ENCODE data around the gene PLAU.
"Not testable (repeated sequence)": the region's sequence is repeated elsewhere in the genome, so short reads cannot be mapped to it uniquely, and the experiment has no call there.

PLAU gene

DNA sequence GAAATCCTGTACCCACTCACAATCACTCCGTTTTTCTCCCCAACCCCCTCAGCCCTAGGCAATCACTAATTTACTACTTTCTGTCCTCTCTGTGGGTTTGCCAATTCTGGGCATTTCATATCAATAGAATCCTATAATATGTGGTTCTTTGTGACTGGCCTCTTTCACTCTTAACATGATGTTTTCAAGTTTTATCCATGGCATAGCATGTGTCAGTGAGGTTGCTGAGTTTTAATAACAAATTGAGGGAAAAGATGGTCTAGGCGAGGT lies 11.9 kb downstream of the PLAU start:
- no peak for DNase-seq

DNA sequence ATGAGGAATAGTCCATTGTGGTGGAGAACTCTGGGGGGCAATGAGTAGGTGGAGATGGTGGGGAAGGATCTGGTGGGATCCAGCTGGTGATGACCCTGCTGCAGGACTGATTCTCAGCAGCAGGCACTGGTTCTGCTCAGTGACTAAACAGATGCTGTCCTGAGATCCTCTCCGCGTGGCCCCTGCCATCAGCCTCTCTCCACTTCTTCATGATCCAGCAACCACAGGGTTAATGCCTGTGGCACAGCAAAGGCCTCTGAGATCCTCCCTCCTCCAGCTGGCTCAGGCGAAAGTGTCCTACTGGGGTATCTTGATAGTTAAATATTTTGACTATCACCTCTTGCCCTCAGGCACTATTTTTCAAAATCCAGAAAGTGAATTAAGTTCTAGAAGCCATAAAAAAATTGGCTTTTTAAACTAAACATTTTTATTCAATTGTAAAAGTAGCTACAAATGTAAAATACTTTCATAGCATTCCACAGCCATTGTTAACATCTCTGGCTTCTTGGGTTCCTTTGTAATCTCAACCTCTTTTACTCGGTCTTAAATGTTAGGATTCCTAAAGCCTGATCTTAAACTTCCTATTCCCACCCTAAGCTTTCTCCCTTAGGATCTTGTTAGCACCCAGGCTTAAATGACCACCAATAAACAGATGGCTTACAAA lies 13.1 kb downstream of the PLAU start:
- no peak for DNase-seq

DNA sequence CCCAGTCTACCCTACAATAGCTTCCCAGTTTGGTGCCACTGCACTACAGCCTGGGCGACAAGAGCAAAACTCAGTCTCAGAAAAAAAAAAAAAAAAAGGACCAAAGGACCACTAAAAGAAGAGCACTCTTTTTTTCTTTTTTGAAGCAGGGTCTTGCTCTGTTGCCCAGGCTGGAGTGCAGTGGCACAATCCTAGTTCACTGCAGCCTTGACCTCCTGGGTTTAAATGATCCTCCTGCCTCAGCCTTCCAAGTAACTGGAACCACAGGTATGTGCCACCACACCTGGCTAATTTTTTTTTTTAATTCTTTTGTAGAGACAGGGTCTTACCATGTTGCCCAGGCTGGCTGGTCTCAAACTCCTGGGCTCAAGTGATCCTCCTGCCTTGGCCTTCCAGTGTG lies 14.0 kb downstream of the PLAU start:
- no peak for DNase-seq

DNA sequence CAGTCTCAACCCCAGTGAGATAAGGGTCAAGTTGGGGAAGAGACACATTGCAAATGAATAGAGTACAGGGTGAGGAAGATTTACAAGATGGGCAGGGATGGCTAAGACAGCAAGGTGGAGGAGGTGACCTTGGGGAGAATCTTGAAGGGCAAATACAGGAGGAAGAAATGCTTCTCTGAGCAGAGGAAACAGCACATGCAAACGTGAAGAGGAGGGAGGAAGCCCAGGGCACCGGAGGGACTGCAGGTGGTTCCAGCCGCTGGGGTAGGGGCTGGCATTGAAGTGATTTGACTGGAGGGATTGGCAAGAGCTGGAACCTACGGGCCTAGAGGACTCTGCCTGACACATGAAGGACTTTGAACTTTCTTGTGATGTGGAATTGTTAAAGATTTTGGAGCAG lies 14.6 kb downstream of the PLAU start:
- no peak for DNase-seq

DNA sequence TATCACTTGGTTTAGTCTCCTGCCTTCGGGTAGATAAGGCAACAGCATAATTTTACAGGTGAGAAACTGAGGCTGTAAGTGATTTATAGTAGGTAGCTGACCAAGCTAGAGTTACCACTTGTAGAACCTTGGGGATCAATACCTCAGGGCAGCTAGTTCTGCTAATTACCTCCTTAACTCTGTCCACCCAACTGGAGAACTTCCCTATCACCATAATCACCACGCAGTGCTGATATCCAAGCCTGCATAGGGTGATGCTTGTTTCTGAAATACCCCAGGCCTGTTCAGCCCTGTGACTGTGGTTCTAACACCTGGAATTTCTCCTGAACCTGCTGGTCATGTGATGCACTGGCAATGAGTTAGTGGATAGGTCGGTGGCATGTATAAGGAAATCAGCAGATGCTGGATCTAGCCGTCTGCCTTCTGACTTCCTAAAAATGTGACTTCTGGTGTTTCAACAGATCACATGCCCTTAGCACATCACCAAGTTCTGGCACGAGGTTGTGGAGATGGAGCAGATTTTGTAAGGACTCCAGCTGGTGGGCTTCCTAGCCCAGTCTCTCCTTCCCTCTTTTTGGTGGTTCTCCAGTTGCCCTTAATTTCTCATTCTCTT lies 15.3 kb downstream of the PLAU start:
- no peak for DNase-seq

DNA sequence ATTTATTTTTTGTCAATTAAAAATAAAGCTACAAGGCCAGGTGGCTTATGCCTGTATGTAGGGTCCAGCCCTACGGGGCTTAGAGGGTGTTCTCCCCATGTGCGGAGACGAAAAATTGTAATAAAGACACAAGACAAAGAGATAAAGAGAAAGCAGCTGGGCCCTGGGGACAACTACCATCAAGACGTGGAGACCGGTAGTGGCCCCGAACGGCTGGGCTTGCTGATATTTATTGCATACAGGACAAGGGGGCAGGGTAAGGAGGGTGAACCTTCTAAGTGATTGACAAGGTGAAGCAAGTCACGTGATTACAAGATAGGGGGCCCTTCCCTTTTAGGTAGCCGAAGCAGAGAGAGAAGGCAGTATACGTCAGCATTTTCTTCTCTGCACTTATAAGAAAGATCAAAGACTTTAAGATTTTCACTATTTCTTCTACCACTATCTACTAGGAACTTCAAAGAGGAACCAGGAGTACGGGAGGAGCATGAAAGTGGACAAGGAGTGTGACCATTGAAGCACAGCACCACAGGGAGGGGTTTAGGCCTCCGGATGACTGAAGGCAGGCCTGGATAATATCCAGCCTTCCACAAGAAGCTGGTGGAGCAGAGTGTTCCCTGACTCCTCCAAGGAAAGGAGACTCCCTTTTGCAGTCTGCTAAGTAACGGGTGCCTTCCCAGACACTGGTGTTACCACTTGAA lies 19.8 kb downstream of the PLAU start:
- not testable (repeated sequence) for DNase-seq

DNA sequence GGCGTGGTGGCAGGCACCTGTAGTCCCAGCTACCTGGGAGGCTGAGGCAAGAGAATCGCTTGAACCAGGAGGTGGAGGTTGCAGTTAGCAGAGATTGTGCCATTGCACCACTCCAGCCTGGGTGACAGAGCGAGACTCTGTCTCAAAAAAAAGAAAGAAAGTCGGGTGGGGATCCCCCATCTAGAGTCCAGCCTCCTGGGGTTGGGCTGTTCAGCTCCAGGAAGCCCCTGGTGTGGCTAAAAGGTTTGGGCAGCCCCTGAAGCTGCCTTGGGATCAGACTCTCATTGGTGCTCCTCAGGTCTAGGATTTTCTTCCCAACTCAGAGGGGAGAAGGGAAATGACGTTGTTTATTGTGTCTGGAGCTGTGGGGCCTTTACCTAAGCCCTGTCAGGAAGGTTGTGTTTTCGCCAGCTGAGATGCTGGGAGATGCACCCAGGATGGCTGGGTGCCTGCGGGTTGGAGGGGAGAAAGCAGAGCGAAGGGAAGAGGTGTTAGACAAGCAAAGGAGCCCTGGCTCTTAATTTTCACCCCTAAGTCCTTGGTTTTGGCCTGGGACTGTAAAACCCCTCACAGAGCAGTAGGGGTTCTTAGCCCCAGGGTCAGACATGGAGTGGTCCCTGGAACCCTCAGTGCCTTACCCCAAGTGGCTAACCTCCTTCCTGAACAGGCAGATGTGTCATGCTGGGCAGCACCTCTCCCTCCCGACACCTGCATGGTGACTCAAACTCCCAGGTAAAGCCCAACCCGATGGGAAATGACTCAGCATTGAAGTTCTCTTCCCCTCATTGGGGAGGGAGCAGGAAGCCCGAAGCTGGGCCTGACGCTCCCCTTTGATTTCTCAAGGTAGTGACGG lies 21.1 kb downstream of the PLAU start:
- peak in 1 of 4 experiments; percentile 20 for DNase-seq

DNA sequence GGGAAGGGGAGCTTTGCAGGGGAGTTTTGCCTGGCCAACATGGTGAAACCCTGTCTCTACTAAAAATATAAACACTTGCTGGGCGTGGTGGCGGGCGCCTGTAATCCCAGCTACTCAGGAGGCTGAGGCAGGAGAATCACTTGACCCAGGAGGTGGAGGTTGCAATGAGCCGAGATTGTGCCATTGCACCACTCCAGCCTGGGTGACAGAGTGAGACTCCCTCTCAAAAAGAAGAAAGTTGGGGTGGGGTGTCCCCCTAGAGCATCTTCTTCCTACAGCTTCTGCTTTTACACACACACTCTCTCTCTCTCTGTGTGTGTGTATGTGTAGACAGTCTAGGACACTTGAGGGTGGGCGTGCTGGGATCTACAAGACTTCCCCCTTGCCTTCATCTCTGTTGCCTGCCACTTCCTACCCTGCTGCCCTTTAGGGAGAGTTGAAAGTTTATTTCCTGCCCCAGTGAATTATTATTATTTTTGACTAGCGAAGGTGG lies 21.7 kb downstream of the PLAU start:
- DNase-seq, result no peak

DNA sequence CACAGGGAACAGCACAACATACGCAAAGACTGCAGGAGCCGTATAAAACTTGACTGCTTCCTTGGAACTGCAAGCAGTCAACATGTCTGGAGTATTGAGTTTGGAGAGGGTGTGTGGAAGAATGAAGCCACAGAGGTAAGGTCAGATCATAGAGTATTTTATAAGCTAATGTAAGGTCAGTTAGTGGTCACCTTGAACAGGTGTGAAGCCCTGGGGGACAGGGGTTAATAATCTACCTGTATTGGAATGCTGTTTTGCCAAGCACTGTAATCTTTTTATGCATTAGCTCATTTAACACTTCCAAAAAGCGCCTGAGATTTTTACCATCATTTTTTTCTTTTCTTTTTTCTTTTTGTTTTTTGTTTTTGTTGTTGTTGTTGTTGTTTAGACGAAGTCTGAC lies 23.1 kb downstream of the PLAU start:
- no peak for DNase-seq

DNA sequence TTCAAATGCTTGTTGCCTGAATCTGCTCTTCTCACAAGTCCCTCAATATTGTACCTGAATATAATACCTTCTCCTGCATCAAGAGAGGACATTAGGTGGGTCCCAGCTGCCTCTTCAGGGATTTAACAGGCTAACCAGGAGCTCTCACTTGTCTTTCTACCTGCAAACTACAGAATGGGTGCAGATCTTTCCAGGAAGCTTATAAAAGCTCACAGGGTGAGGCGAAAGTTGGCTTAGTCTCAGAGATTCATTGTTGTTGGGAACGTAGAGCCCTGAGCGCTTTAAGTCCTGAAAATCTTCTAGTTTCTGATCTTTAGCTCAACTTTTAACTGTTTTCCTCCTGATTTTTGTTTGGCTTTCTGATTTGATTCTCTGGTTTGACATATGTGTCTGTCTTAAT lies 25.0 kb downstream of the PLAU start:
- DNase-seq, result no peak

DNA sequence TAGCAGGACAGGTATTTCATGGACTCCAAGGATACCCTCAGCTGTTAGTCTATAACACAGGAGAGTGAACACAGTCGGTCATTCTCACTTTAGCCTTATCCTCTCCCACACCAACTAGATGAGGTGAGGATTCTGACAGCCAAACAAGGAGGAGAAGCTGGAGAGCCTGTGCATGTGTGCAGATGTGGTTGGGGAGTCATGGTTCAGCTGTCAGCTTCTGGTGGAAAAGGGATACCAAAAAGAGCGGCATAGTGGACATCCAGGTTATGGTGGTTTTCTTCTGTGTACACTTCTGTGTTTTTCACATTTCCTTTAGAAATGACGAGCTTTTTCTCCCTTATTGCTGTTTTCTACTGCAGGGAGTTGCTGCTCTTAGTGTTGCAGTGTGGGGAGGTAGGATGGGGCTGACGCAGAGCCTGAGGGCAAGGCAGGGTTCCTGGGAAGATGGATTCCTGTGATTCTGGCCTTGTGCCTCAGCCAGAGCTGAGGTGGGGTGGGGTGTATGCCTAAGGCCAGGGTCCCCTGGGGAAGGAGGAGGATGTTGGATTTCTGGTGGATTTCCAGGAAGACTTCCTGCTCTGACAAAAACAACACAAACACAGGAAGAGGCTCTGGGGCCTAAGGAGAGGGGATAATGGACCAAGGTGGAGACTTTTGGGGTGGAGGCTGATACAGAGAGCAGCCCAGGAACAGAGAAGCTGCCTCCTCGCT lies 26.6 kb downstream of the PLAU start:
- DNase-seq, result no peak

DNA sequence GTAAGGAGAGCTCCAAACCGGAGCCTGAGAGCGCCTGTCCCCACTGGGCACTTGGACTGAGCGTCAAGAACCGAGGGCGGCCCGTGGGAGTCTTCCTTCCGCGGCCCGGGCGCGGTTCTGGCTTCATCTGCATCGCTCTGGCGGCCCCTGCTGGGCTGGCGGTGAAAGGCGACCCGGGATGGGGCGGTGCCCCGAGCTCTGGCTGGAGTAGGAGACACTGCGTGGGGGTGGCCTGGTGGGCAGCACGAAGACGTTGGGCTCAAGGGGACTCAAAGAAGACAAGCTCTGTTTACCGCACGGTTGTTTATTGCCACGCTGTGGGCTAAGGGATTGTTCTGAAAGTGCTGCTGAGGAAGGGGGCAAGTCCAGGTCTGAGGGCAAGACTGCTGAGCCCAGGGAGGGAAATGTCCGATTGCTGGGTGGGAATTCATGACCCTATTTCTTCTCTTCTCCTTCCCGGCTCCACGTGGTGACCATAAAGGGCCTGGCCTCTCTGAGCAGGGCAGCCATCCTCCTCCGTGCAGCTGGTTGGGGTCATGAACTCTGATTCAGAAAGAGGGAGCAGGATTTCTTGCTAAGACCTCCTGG lies 29.8 kb downstream of the PLAU start:
- DNase-seq, result peak; percentile 46 to 81 (median 68)

DNA sequence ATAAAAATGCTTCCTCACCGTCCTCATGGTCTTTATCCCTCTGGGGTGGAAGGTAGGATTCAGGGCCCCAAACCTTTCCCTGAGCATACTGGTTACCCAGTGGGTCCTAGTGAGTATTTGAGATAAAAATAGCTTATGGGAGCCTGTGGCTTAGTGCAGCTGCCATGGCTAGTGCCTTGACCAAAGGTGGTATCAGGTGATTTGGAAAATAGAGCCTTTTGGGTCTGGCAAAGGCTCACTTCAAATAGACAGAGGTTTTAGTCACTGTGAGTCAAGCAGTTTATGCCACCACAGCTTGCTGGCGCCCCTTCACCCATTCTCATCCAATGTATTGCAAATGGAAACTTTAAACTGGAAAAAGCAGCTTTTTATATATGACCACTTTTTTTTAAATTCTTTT lies 30.4 kb downstream of the PLAU start:
- DNase-seq, result no peak

DNA sequence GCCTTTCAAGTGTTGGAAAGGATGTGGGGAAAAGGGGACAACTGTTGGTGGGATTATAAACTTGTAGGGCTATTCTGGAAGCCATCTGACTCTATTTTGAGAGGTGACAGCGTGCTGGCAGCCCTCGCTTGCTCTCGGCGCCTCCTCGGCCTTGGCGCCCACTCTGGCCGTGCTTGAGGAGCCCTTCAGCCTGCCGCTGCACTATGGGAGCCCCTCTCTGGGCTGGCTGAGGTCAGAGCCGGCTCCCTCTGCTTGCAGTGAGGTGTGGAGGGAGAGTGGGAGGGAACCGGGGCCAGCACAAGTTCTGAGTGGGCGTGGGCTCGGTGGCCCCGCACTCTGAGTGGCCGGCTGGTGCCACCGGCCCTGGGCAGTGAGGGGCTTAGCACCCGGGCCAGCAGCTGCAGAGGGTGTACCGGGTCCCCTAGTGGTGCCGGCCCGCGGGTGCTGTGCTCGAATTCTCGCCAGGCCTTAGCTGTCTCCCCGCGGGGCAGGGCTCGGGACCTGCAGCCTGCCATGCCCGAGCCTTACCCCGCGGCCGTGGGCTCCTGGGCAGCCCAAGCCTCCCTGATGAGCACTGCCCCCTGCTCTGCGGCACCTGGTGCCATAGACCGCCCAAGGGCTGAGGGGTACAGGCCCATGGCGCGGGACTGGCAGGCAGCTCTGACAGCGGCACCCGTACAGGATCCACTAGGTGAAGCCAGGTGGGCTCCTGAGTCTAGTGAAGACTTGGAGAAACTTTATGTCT lies 33.6 kb downstream of the PLAU start:
- no peak for DNase-seq

DNA sequence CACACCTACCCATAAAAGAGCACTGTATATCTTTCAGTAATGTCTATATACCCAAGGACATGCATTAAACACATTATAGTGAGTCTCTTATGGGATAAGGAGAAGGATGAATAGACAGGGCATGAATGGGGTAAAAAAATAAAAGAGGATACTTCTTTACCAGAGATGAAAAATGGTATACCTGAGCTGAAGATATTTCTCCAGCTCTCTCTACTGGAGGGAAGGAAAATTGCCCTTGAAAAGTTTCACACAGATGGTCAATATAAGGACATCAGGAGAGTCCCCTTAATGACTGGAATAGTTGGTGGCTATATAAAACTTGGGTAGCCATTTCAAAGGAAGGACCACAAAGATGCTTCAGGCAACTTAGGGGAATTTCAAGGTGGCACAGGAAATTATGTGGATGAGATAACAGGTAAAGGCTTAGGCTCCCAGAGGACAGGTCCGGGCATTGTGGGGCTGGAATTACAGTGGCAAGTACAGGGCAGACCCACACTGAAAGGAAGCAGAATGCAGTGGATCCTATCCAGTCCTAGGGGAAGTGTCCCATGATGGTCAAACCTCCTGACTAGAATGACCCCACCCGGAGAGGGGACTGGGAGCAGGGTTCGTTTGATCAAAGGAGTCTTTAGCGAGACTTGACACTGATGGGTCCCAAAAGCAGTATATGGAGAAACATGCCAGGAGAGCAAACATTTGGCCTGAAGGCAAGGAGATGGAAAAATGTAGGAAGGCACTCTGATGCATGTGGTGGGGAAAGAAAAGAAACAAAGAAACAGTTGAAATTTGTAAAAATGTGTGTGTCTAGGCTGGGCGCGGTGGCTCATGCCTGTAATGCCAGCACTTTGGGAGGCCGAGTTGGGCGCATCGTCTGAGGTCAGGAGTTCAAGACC lies 35.6 kb downstream of the PLAU start:
- no peak for DNase-seq

DNA sequence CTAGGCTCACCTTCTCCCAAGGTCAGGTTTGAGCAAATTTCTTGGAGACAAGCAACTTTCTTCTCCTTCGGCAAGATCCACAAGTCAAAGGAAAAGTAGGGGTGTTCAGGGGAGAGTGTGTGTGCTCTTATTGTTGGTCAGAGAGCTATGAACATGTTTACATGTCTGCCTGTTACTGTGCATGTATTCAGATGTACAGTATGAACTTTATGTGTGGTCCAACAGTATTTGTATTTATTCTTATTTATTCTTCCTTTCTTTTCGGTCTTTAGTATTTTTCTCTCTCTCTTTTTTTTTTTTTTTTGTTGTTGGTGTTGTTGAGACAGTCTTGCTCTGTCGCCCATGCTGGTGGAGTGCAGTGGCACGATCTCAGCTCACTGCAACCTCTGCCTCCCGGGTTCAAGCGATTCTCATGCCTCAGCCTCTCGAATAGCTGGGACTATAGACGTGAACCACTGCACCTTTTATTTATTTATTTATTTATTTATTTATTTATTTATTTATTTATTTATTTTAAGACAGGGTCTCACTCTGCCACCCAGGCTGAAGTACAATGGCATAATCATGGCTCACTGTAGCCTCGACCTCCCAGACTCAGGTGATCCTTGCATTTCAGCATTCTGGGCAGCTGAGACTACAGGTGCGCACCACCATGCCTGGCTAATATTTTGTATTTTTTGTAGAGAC lies 38.2 kb downstream of the PLAU start:
- no peak for DNase-seq

DNA sequence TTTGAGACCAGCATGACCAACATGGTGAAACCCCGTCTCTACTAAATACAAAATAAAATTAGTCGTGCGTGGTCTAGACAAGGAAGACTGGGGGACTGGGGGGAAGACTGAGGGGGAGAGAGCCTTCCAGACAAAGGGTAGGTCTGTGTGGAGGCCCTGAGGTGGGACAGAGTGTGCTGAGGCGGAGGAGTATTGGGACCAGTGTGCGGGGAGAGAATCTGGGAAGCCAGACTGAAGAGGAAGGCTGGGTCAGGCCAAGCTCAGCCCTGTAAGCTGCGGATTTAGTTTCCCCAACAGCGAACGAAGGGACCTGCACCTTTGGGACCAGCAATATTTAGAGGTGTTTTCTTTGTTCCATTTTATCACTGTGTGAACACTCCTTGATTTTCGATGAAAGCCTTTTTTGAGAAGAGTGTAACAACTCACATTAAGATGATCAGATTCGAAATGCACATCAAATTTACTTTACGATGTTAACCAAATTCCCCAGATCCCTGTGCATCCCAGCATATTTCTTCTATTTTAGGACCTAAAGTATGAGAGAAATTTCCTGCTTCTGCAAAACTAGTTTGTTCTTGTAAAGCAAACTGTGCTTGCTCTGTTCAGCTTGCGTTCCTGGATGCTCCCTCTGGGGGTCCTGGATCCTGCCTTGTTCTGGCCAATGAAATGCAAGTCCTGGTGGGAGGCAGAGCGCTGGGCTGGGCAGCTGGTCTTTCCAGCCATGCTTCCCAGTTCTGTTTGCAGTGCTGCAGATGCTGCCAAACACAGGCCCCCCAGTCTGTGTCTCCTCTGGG lies 39.4 kb downstream of the PLAU start:
- no peak for DNase-seq

DNA sequence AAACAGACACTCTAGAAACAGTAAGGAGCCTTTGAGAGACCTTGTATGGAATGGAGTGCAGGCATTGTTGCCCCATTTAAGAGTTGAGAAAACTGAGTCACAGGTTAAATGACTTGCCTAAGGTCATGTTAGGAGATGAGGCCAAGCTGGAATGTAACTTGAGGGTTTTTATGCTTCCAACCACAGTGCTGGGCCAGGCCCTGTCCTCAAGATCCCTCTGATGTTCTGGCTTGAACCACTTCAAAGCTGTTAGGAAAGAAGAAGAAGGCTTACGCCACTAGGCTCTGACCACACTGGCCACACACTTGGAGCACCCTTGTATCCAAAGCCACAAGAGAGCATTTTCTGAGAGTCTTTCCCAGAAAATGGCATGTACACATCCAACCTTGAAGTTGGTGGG lies 42.7 kb downstream of the PLAU start:
- DNase-seq, result no peak

DNA sequence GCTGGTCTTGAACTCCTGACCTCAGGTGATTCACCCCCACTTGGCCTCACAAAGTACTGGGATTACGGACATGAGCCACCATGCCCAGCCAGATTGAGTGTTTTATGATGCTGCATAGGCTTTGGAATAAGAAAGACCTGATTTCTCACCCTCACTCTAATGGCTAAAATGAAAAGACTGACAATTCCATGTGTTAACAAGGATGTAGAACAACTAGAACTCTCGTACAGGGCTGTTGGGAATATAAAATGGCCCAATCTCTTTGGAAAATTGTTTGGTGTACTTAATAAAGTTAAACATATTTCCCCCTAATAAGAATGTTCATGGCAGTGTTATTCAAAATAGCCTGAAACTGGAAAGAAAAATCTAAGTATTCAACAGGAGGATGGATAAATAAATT lies 43.8 kb downstream of the PLAU start:
- DNase-seq, result no peak

Measured in activated naive CD4-positive, alpha-beta T cell (primary cell).